ENCODE results near the gene TRPM4. TPM values are rescaled to one million over a fixed set of nuclear protein-coding genes. Genes with fewer than 3 reads are reported as not detected.

TRPM4 gene
- total and polyA plus RNA-seq, 2 of the 13 experiments (the other 11 are each of a cell fraction or from before 2014, with no cell fraction given) = 1.9 to 4.3 TPM

DNA sequence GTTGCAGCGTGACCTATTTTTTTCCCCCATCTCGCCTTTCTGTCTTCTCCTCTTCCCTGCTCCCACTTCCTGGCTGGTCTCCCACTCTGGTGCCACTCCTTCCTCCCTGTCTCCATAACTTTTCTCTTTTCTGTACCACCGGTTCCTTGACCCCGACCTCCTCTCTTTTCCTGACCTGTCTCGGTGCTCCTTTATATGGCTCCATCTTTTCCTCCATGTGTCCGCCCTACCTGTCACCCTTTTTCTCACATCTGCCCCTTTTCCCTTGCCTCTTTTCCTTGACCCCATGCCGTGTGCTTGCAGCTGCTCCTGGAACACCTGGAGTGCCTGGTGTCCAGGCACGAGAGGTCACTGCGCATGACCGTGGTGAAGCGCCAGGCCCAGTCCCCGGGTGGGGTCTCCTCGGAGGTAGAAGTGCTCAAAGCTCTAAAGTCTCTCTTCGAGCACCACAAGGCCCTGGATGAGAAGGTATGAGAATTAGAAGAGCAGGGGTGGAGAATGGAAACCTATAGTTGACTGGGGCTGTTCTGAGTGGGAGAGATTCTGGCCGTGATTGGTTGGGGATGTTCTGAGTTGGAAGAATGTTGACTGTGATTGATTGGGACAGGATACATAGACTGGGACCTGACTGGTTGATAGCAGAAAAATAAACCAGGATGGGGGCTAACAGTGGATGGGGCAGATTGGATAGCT, 28.9 kb upstream of the TRPM4 start (continued):
- TF ChIP-seq CBFB (CRISPR knock-in tag; IDR thresholded peaks at IDR 0.05) (no peak), FLYWCH1 (CRISPR knock-in tag; IDR thresholded peaks at IDR 0.05) (no peak), TMF1 (CRISPR knock-in tag; IDR thresholded peaks at IDR 0.05; ENCODE audit: low read depth) (no peak), THYN1 (CRISPR knock-in tag; IDR thresholded peaks at IDR 0.05; ENCODE audit: borderline replicate concordance, low read depth) (no peak), MAFG (CRISPR knock-in tag; IDR thresholded peaks at IDR 0.05) (no peak), CEBPB (IDR thresholded peaks at IDR 0.05; ENCODE audit: borderline replicate concordance, low read depth, low read length) (no peak), ZNF20 (CRISPR knock-in tag; IDR thresholded peaks at IDR 0.05) (no peak), RELA (CRISPR knock-in tag; IDR thresholded peaks at IDR 0.05) (no peak), ETV5 (CRISPR knock-in tag; IDR thresholded peaks at IDR 0.05; ENCODE audit: borderline replicate concordance) (no peak), CCDC6 (CRISPR knock-in tag; IDR thresholded peaks at IDR 0.05) (0 out of 2 replicates have a peak, but pooled peaks have one; percentile 10)
- TF ChIP-seq, protein P1, sequence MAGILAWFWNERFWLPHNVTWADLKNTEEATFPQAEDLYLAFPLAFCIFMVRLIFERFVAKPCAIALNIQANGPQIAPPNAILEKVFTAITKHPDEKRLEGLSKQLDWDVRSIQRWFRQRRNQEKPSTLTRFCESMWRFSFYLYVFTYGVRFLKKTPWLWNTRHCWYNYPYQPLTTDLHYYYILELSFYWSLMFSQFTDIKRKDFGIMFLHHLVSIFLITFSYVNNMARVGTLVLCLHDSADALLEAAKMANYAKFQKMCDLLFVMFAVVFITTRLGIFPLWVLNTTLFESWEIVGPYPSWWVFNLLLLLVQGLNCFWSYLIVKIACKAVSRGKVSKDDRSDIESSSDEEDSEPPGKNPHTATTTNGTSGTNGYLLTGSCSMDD (CRISPR knock-in tag; IDR thresholded peaks at IDR 0.05) = no peak

DNA sequence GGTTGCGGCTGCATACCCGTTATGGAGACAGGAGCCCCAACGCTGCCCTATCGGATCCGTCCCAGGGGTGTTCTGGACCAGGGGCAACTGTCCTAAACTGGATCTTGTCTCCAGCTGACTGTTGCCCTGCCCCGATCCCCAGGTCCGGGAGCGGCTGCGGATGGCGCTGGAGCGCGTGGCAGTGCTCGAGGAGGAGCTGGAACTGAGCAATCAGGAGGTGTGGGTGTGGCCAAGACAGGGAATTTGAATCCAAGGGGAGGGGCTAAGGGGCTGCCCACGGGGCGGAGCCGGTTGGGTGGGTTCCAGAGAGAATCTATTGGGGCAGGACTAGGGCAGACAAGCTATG, 28.4 kb upstream of the TRPM4 start:
- no TSS peak for BruUV-seq (replicated peaks)
- CTCF ChIA-PET (ENCODE audit: low intra/inter-chr PET ratio, low total read pairs) = no interaction called here

More for the DNA sequence above, 28.4 kb upstream of the TRPM4 start:
- WGBS (ENCODE audit: low lambda C conversion rate) = 79% methylated on average over 16 of the region's 16 CpGs
- POLR2A ChIA-PET = no interaction called here
- H3K4me2 ChIP-seq (ENCODE audit: low read depth, low read length) = peak overlapping the region; percentile 99
- H2AFZ ChIP-seq (ENCODE audit: low read length) = no peak overlapping the region
- H4K20me1 ChIP-seq (ENCODE audit: insufficient read depth, low read length) = no peaks in the 10 kb centered on the region
- FAIRE-seq (no peak), ATAC-seq (no peak), DNase-seq (ENCODE audit: low spot score) (no peak)
- H3K36me3 ChIP-seq (replicated peaks in 1 of 2; ENCODE audit: control insufficient read depth in 1 of 2, insufficient read depth in 2 of 2, low read length in 2 of 2) = peaks cover 2% of the 10 kb centered on the region in 2 experiments; a peak in 3 of 5 replicates
- H3K4me1 ChIP-seq (ENCODE audit: insufficient read depth, low read length) = peaks cover 39% of the 10 kb centered on the region
- no peak overlapping the region for H3K27ac ChIP-seq (ENCODE audit: extremely low read length, insufficient read depth, low read length)
- in situ Hi-C loops (cut with HindIII; ENCODE audit: extremely low pct_ligation_motif_present, low pct_unique_long_range_greater_than_20kb) = no loop called here
- H3K4me3 ChIP-seq (replicated peaks in 1 of 3; ENCODE audit: insufficient read depth in 1 of 3, low read depth in 2 of 3, low read length in 3 of 3) = peak overlapping the region in 2 of 3 experiments; percentile 11 to 75; a peak in 2 of 6 replicates
- H3K27me3 ChIP-seq (ENCODE audit: control insufficient read depth in 1 of 2, insufficient read depth in 2 of 2, low read length in 2 of 2) = no peaks in the 10 kb centered on the region
- TF ChIP-seq, protein P2, sequence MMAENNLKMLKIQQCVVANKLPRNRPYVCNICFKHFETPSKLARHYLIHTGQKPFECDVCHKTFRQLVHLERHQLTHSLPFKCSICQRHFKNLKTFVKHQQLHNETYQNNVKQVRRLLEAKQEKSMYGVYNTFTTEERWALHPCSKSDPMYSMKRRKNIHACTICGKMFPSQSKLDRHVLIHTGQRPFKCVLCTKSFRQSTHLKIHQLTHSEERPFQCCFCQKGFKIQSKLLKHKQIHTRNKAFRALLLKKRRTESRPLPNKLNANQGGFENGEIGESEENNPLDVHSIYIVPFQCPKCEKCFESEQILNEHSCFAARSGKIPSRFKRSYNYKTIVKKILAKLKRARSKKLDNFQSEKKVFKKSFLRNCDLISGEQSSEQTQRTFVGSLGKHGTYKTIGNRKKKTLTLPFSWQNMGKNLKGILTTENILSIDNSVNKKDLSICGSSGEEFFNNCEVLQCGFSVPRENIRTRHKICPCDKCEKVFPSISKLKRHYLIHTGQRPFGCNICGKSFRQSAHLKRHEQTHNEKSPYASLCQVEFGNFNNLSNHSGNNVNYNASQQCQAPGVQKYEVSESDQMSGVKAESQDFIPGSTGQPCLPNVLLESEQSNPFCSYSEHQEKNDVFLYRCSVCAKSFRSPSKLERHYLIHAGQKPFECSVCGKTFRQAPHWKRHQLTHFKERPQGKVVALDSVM (CRISPR knock-in tag; IDR thresholded peaks at IDR 0.05) = no peak
- TF ChIP-seq, protein P3, sequence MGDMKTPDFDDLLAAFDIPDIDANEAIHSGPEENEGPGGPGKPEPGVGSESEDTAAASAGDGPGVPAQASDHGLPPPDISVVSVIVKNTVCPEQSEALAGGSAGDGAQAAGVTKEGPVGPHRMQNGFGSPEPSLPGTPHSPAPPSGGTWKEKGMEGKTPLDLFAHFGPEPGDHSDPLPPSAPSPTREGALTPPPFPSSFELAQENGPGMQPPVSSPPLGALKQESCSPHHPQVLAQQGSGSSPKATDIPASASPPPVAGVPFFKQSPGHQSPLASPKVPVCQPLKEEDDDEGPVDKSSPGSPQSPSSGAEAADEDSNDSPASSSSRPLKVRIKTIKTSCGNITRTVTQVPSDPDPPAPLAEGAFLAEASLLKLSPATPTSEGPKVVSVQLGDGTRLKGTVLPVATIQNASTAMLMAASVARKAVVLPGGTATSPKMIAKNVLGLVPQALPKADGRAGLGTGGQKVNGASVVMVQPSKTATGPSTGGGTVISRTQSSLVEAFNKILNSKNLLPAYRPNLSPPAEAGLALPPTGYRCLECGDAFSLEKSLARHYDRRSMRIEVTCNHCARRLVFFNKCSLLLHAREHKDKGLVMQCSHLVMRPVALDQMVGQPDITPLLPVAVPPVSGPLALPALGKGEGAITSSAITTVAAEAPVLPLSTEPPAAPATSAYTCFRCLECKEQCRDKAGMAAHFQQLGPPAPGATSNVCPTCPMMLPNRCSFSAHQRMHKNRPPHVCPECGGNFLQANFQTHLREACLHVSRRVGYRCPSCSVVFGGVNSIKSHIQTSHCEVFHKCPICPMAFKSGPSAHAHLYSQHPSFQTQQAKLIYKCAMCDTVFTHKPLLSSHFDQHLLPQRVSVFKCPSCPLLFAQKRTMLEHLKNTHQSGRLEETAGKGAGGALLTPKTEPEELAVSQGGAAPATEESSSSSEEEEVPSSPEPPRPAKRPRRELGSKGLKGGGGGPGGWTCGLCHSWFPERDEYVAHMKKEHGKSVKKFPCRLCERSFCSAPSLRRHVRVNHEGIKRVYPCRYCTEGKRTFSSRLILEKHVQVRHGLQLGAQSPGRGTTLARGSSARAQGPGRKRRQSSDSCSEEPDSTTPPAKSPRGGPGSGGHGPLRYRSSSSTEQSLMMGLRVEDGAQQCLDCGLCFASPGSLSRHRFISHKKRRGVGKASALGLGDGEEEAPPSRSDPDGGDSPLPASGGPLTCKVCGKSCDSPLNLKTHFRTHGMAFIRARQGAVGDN (CRISPR knock-in tag; IDR thresholded peaks at IDR 0.05) = 0 out of 2 replicates have a peak, but pooled peaks have one; percentile 5
- TF ChIP-seq, protein P4, sequence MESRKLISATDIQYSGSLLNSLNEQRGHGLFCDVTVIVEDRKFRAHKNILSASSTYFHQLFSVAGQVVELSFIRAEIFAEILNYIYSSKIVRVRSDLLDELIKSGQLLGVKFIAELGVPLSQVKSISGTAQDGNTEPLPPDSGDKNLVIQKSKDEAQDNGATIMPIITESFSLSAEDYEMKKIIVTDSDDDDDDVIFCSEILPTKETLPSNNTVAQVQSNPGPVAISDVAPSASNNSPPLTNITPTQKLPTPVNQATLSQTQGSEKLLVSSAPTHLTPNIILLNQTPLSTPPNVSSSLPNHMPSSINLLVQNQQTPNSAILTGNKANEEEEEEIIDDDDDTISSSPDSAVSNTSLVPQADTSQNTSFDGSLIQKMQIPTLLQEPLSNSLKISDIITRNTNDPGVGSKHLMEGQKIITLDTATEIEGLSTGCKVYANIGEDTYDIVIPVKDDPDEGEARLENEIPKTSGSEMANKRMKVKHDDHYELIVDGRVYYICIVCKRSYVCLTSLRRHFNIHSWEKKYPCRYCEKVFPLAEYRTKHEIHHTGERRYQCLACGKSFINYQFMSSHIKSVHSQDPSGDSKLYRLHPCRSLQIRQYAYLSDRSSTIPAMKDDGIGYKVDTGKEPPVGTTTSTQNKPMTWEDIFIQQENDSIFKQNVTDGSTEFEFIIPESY (CRISPR knock-in tag; IDR thresholded peaks at IDR 0.05) = peak; percentile 46; the same call in 1 of the 2 replicates
- no peaks in the 10 kb centered on the region for H3K79me2 ChIP-seq (ENCODE audit: insufficient read depth, low read length)
- no peaks in the 10 kb centered on the region for H3K9me3 ChIP-seq (ENCODE audit: low read length)
- H3K9ac ChIP-seq (ENCODE audit: insufficient read depth, low read depth, low read length) = peak overlapping the region; percentile 44; the same call in 1 of the 2 replicates
- intact Hi-C loops (cut with micrococcal nuclease; ENCODE audit: unreplicated experiment) = loop anchor here (5.0 kb wide), 1 partner anchor 68 kb away; no protein-coding TSS in a partner anchor

Data from HepG2 (cell line).